ENCODE results near the gene NACC2. TPM values are rescaled to one million over a fixed set of nuclear protein-coding genes. Genes with fewer than 3 reads are reported as not detected.

The NACC2 gene
- total RNA-seq, 1 experiment from 2014 or later = 22.0 TPM

GRCh38 chr9:136053757-136054142, 41.3 kb downstream of the NACC2 start:
- Mint-ChIP-seq H3K27me3 (ENCODE audit: insufficient read depth, unreplicated experiment) (no peaks in the 10 kb centered on the region), H3K36me3 (ENCODE audit: insufficient read depth, unreplicated experiment) (peaks cover 7% of the 10 kb centered on the region), H3K4me1 (ENCODE audit: low read depth, unreplicated experiment) (no peaks in the 10 kb centered on the region), H3K9me3 (ENCODE audit: unreplicated experiment) (no peaks in the 10 kb centered on the region), H3K4me3 (ENCODE audit: unreplicated experiment) (no peak overlapping the region), H3K27ac (ENCODE audit: unreplicated experiment) (peak overlapping the region; percentile 86)
- H3K9me3 ChIP-seq = no peaks in the 10 kb centered on the region
- no peaks in the 10 kb centered on the region for H3K36me3 ChIP-seq (ENCODE audit: control insufficient read depth, insufficient read depth, low read length)
- ChIA-PET CTCF (no interaction called here), POLR2A (no interaction called here)
- peaks cover 30% of the 10 kb centered on the region for H3K4me1 ChIP-seq
- intact Hi-C loops (cut with micrococcal nuclease; ENCODE audit: unreplicated experiment) = no loop called here
- no peak overlapping the region for H3K4me3 ChIP-seq (ENCODE audit: low read depth, low read length)
- no peak for DNase-seq
- BruUV-seq (replicated peaks) = no TSS peak
- no peaks in the 10 kb centered on the region for H3K27me3 ChIP-seq (replicated peaks; ENCODE audit: control insufficient read depth, insufficient read depth, low read length)
- TF ChIP-seq, protein P1, sequence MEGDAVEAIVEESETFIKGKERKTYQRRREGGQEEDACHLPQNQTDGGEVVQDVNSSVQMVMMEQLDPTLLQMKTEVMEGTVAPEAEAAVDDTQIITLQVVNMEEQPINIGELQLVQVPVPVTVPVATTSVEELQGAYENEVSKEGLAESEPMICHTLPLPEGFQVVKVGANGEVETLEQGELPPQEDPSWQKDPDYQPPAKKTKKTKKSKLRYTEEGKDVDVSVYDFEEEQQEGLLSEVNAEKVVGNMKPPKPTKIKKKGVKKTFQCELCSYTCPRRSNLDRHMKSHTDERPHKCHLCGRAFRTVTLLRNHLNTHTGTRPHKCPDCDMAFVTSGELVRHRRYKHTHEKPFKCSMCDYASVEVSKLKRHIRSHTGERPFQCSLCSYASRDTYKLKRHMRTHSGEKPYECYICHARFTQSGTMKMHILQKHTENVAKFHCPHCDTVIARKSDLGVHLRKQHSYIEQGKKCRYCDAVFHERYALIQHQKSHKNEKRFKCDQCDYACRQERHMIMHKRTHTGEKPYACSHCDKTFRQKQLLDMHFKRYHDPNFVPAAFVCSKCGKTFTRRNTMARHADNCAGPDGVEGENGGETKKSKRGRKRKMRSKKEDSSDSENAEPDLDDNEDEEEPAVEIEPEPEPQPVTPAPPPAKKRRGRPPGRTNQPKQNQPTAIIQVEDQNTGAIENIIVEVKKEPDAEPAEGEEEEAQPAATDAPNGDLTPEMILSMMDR (IDR thresholded peaks at IDR 0.05; ENCODE audit: insufficient read depth in 1 of 2, low read depth in 1 of 2, low read length in 1 of 2, severe bottlenecking in 1 of 2, unreplicated experiment in 1 of 2) = no peak

DNA sequence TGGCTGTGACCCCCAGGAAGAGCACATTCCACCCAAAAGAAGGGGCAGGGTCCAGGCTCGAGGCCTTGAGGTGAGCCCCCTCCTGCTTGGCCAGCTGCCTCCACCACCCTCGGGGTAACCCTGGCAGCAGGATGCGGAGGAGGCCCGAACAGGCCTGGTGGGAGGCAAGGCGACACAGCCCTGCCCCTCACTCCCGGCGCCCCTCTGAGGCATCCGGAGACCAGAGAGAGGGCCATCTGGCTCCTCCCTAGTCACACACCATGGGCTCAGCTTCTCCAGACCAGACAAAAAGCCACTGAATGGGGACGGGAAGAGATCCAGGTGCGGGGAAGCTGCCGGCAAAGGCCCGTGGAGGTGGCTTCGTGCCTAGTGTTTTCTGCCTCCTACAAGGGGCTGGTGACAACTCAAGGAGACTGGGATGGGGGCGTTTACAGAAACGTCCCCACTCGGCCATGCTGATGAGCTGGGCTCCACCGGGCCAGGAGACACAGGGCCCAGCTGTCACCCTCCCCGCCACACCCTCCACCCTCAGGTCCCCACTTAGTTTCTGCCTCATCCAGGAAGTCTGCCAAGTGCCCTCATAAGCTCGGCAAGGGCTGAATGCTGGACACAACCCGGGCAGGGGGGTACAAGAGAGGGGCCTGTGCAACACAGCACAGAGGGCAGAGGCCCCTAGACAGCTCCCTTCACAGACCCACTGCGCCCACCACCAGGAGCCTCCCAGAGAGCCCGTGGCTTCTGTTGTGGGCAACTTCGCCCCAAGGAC, 41.9 kb downstream of the NACC2 start:
- BruUV-seq (replicated peaks) = no TSS peak
- intact Hi-C loops (cut with micrococcal nuclease; ENCODE audit: unreplicated experiment) = no loop called here
- no peaks in the 10 kb centered on the region for H3K4me1 Mint-ChIP-seq (ENCODE audit: low read depth, unreplicated experiment)
- no peak overlapping the region for H3K4me3 ChIP-seq (ENCODE audit: low read depth, low read length)
- peak overlapping the region; percentile 86 for H3K27ac Mint-ChIP-seq (ENCODE audit: unreplicated experiment)
- H3K36me3 Mint-ChIP-seq (ENCODE audit: insufficient read depth, unreplicated experiment) = peaks cover 7% of the 10 kb centered on the region
- no peak for DNase-seq
- H3K4me1 ChIP-seq = peaks cover 30% of the 10 kb centered on the region
- CTCF ChIA-PET = interaction anchor here (1.5 kb wide), 1 partner anchor 86 kb away, joined by 5 read pairs; no protein-coding TSS in a partner anchor
- no peak overlapping the region for H3K4me3 Mint-ChIP-seq (ENCODE audit: unreplicated experiment)
- no peaks in the 10 kb centered on the region for H3K9me3 ChIP-seq
- H3K36me3 ChIP-seq (ENCODE audit: control insufficient read depth, insufficient read depth, low read length) = no peaks in the 10 kb centered on the region
- H3K27me3 ChIP-seq (replicated peaks; ENCODE audit: control insufficient read depth, insufficient read depth, low read length) = no peaks in the 10 kb centered on the region
- POLR2A ChIA-PET = no interaction called here
- TF ChIP-seq, protein P1 (IDR thresholded peaks at IDR 0.05; ENCODE audit: insufficient read depth in 1 of 2, low read depth in 1 of 2, low read length in 1 of 2, severe bottlenecking in 1 of 2, unreplicated experiment in 1 of 2) = no peak
- H3K9me3 Mint-ChIP-seq (ENCODE audit: unreplicated experiment) = no peaks in the 10 kb centered on the region
- no peaks in the 10 kb centered on the region for H3K27me3 Mint-ChIP-seq (ENCODE audit: insufficient read depth, unreplicated experiment)

- no peak overlapping the region for H3K4me3 ChIP-seq (ENCODE audit: low read depth, low read length)
- CTCF ChIA-PET = interaction anchor here (0.6 to 1.5 kb wide), 4 partner anchors 45 to 103 kb away, joined by 3 to 13 read pairs (median 4); no protein-coding TSS in a partner anchor
- H3K4me1 ChIP-seq = peaks cover 30% of the 10 kb centered on the region
- H3K4me1 Mint-ChIP-seq (ENCODE audit: low read depth, unreplicated experiment) = no peaks in the 10 kb centered on the region
- H3K27me3 ChIP-seq (replicated peaks; ENCODE audit: control insufficient read depth, insufficient read depth, low read length) = no peaks in the 10 kb centered on the region
- H3K27ac Mint-ChIP-seq (ENCODE audit: unreplicated experiment) = peak overlapping the region; percentile 86
- H3K9me3 ChIP-seq = no peaks in the 10 kb centered on the region
- peaks cover 7% of the 10 kb centered on the region for H3K36me3 Mint-ChIP-seq (ENCODE audit: insufficient read depth, unreplicated experiment)
- no peaks in the 10 kb centered on the region for H3K9me3 Mint-ChIP-seq (ENCODE audit: unreplicated experiment)
- intact Hi-C loops (cut with micrococcal nuclease; ENCODE audit: unreplicated experiment) = no loop called here
- POLR2A ChIA-PET = interaction anchor here (0.7 kb wide), 1 partner anchor 37 kb away, joined by 4 read pairs; no protein-coding TSS in a partner anchor
- no TSS peak for BruUV-seq (replicated peaks)
- DNase-seq = no peak
- TF ChIP-seq, protein P1 (IDR thresholded peaks at IDR 0.05; ENCODE audit: insufficient read depth in 1 of 2, low read depth in 1 of 2, low read length in 1 of 2, severe bottlenecking in 1 of 2, unreplicated experiment in 1 of 2) = no peak
- H3K4me3 Mint-ChIP-seq (ENCODE audit: unreplicated experiment) = peak overlapping the region; percentile 31
- no peaks in the 10 kb centered on the region for H3K27me3 Mint-ChIP-seq (ENCODE audit: insufficient read depth, unreplicated experiment)
- H3K36me3 ChIP-seq (ENCODE audit: control insufficient read depth, insufficient read depth, low read length) = no peaks in the 10 kb centered on the region
Observed at GRCh38 chr9:136052472-136052880, 42.6 kb downstream of the NACC2 start.

All from Caco-2 (cell line).